ENCODE measurements around the gene DOK6. TPM values are rescaled to one million over a fixed set of nuclear protein-coding genes. Genes with fewer than 3 reads are reported as not detected.

The DOK6 gene
- total and polyA plus RNA-seq, 2 donors (not counting 3 experiments of a cell fraction or from before 2014, with no cell fraction given): under 0.01 TPM; not detected in 1

DNA sequence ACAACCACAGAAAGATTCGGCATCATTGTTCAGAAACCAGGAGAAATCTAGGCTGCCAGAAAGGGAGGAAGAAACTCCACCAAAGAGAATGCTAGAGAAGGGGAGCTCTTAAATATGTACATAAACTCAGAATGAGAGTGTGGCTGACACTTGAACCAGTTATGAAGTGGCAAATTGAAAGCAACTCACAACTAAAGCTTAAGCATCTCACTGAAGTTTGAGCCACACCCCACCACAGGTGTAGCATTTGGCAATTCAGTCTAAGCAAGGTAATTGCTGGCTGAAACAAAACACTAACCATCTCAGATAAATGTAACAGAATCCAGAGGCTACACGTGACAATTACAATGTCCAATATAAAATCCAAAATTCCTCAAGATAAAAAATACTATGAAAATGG is 168.4 kb downstream of the DOK6 start:
- H4K20me1 ChIP-seq (replicated peaks; ENCODE audit: control insufficient read depth, extremely low read depth, insufficient read depth, low read length): no peaks in the 10 kb centered on the region
- H3K27ac ChIP-seq (ENCODE audit: insufficient read depth, low read depth, low read length): no peak overlapping the region
- intact Hi-C loops (cut with micrococcal nuclease) (no loop called here), dilution Hi-C loops (cut with MboI; ENCODE audit: extremely low pct_ligation_motif_present, low sequenced_read_pairs) (no loop called here)
- no peaks in the 10 kb centered on the region for H3K79me2 ChIP-seq (ENCODE audit: control insufficient read depth, insufficient read depth, low read length)
- no peak overlapping the region for H2AFZ ChIP-seq (ENCODE audit: low read depth, low read length)
- no peak overlapping the region for H3K9ac ChIP-seq (replicated peaks; ENCODE audit: extremely low read depth, insufficient read depth, low read length)
- no peaks in the 10 kb centered on the region for H3K4me1 ChIP-seq (ENCODE audit: control insufficient read depth, extremely low read depth, insufficient read depth, low read length)
- TF ChIP-seq GATA2 (IDR thresholded peaks at IDR 0.05; ENCODE audit: insufficient read depth, insufficient read length, low read depth, low read length): no peak
- TF ChIP-seq JUN (IDR thresholded peaks at IDR 0.05; ENCODE audit: borderline replicate concordance, insufficient read depth, insufficient read length, low read depth): no peak
- no peaks in the 10 kb centered on the region for H3K9me3 ChIP-seq (replicated peaks; ENCODE audit: control insufficient read depth, insufficient read depth, low read length)
- no peaks in the 10 kb centered on the region for H3K36me3 ChIP-seq (ENCODE audit: control insufficient read depth in 2 of 2, extremely low read depth in 1 of 2, insufficient read depth in 2 of 2, low read length in 2 of 2)
- BruUV-seq (replicated peaks): no TSS peak
- no peaks in the 10 kb centered on the region for H3K27me3 ChIP-seq (ENCODE audit: control insufficient read depth in 2 of 2, insufficient read depth in 2 of 2, low read length in 2 of 2)
- H3K4me2 ChIP-seq (ENCODE audit: insufficient read depth, low read length): no peak overlapping the region
- CTCF ChIA-PET: no interaction called here
- POLR2A ChIA-PET: no interaction called here
- H3K4me3 ChIP-seq (replicated peaks in 1 of 3; ENCODE audit: insufficient read depth in 1 of 3, low read depth in 1 of 3, low read length in 3 of 3): no peak overlapping the region
- DNase-seq (ENCODE audit: low read depth, low spot score) (no peak), FAIRE-seq (no peak)
- H3K9me1 ChIP-seq (replicated peaks; ENCODE audit: control insufficient read depth, extremely low read depth, insufficient read depth, low read length): no peaks in the 10 kb centered on the region

DNA sequence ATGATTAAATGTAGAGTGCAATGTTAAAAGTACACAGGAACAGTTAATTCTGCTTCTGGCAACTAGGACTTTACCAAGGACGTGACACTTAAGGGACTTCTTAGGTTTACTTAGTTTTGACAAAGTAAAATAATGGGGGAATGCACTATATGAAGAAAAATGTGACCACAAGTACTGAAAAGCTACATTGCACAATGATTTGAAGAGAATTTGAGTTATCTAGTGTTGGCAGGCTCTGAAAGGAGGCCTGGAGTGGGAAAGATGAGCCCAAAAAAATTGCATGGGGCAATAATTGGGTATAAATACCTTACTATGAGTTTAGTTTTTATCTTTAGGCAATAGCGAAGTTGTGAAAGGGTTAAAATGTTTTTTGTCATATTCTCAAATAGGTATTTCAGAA is 173.7 kb downstream of the DOK6 start:
- ChIA-PET CTCF (no interaction called here), POLR2A (no interaction called here)
- no peak for FAIRE-seq

More for the DNA sequence above, 173.7 kb downstream of the DOK6 start:
- H3K79me2 ChIP-seq (ENCODE audit: control insufficient read depth, insufficient read depth, low read length): no peaks in the 10 kb centered on the region
- no TSS peak for BruUV-seq (replicated peaks)
- no peak for DNase-seq (ENCODE audit: low read depth, low spot score)
- H3K4me1 ChIP-seq (ENCODE audit: control insufficient read depth, extremely low read depth, insufficient read depth, low read length): no peaks in the 10 kb centered on the region
- dilution Hi-C loops (cut with MboI; ENCODE audit: extremely low pct_ligation_motif_present, low sequenced_read_pairs): no loop called here
- no peaks in the 10 kb centered on the region for H3K36me3 ChIP-seq (ENCODE audit: control insufficient read depth in 2 of 2, extremely low read depth in 1 of 2, insufficient read depth in 2 of 2, low read length in 2 of 2)
- no peaks in the 10 kb centered on the region for H3K27me3 ChIP-seq (ENCODE audit: control insufficient read depth in 2 of 2, insufficient read depth in 2 of 2, low read length in 2 of 2)
- no peak overlapping the region for H3K27ac ChIP-seq (ENCODE audit: insufficient read depth, low read depth, low read length)
- no peaks in the 10 kb centered on the region for H3K9me3 ChIP-seq (replicated peaks; ENCODE audit: control insufficient read depth, insufficient read depth, low read length)
- H3K9me1 ChIP-seq (replicated peaks; ENCODE audit: control insufficient read depth, extremely low read depth, insufficient read depth, low read length): no peaks in the 10 kb centered on the region
- no peaks in the 10 kb centered on the region for H4K20me1 ChIP-seq (replicated peaks; ENCODE audit: control insufficient read depth, extremely low read depth, insufficient read depth, low read length)
- no peak overlapping the region for H3K9ac ChIP-seq (replicated peaks; ENCODE audit: extremely low read depth, insufficient read depth, low read length)
- H3K4me2 ChIP-seq (ENCODE audit: insufficient read depth, low read length): no peak overlapping the region
- no peak overlapping the region for H3K4me3 ChIP-seq (replicated peaks in 1 of 3; ENCODE audit: insufficient read depth in 1 of 3, low read depth in 1 of 3, low read length in 3 of 3)
- H2AFZ ChIP-seq (ENCODE audit: low read depth, low read length): no peak overlapping the region
- TF ChIP-seq MYC (IDR thresholded peaks at IDR 0.05; ENCODE audit: low read depth, low read length): no peak
- no peak for TF ChIP-seq POLR2A (IDR thresholded peaks at IDR 0.05; ENCODE audit: low read depth, low read length)
- no peak for TF ChIP-seq FOS (IDR thresholded peaks at IDR 0.05; ENCODE audit: borderline replicate concordance, insufficient read depth, low read length)
- no peak for TF ChIP-seq POLR2AphosphoS5 (IDR thresholded peaks at IDR 0.05; ENCODE audit: insufficient read depth, low read depth, low read length)
- TF ChIP-seq, protein P1, sequence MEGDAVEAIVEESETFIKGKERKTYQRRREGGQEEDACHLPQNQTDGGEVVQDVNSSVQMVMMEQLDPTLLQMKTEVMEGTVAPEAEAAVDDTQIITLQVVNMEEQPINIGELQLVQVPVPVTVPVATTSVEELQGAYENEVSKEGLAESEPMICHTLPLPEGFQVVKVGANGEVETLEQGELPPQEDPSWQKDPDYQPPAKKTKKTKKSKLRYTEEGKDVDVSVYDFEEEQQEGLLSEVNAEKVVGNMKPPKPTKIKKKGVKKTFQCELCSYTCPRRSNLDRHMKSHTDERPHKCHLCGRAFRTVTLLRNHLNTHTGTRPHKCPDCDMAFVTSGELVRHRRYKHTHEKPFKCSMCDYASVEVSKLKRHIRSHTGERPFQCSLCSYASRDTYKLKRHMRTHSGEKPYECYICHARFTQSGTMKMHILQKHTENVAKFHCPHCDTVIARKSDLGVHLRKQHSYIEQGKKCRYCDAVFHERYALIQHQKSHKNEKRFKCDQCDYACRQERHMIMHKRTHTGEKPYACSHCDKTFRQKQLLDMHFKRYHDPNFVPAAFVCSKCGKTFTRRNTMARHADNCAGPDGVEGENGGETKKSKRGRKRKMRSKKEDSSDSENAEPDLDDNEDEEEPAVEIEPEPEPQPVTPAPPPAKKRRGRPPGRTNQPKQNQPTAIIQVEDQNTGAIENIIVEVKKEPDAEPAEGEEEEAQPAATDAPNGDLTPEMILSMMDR (IDR thresholded peaks at IDR 0.05; ENCODE audit: extremely low read depth in 1 of 2, insufficient read depth in 1 of 2, low read depth in 1 of 2, low read length in 2 of 2): no peak
- no peak for TF ChIP-seq JUN (IDR thresholded peaks at IDR 0.05; ENCODE audit: borderline replicate concordance, insufficient read depth, insufficient read length, low read depth)
- TF ChIP-seq, protein P2, sequence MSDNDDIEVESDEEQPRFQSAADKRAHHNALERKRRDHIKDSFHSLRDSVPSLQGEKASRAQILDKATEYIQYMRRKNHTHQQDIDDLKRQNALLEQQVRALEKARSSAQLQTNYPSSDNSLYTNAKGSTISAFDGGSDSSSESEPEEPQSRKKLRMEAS (IDR thresholded peaks at IDR 0.05; ENCODE audit: insufficient read depth, insufficient read length): no peak
- intact Hi-C loops (cut with micrococcal nuclease): no loop called here

Measured in endothelial cell of umbilical vein (primary cell).